HepG2 (cell line): Measurements from ENCODE around the gene RRAGB. TPM values are rescaled to one million over a fixed set of nuclear protein-coding genes. Genes with fewer than 3 reads are reported as not detected.

Source experiments
- NR2F2 ChIP-seq: IDR thresholded peaks from 2 replicates; pipeline ENCODE4 v1.6.1; 2012; ENCODE audit warnings: low read depth, inconsistent platforms, borderline replicate concordance
- PRMT3 ChIP-seq: sonication (generic); formaldehyde crosslinking; IDR thresholded peaks from 2 replicates; pipeline ENCODE4 v1.8.1; 2022; ENCODE audit warnings: low read depth, mild to moderate bottlenecking, moderate library complexity, missing genetic modification reagents, borderline replicate concordance
- SMC3 ChIP-seq: IDR thresholded peaks from 2 replicates; pipeline ENCODE4 v1.6.1; 2011; ENCODE audit warnings: low read length, improper control_type of control experiment
- TARDBP ChIP-seq: sonication (generic); formaldehyde crosslinking; IDR thresholded peaks from 2 replicates; pipeline ENCODE4 v1.8.0; 2022; ENCODE audit warnings: mild to moderate bottlenecking, missing genetic modification reagents
- TRIM22 ChIP-seq: fragments of 450-650 bp; IDR thresholded peaks from 2 replicates; pipeline ENCODE4 v1.6.1; 2017
- UBTF ChIP-seq: sonication (generic); formaldehyde crosslinking; IDR thresholded peaks from 2 replicates; pipeline ENCODE4 v1.4.0; 2020; ENCODE audit warnings: mild to moderate bottlenecking, missing genetic modification reagents
- ZNF329 ChIP-seq: sonication (generic); formaldehyde crosslinking; IDR thresholded peaks from 2 replicates; pipeline ENCODE4 v1.9.0; 2021; ENCODE audit warnings: low read depth, mild to moderate bottlenecking, missing genetic modification reagents
- ZNF513 ChIP-seq: sonication (generic); formaldehyde crosslinking; conservative IDR thresholded peaks from 2 replicates; pipeline ENCODE4 v1.5.0; 2020; ENCODE audit warnings: missing genetic modification reagents
- ZNF558 ChIP-seq: sonication (generic); formaldehyde crosslinking; IDR thresholded peaks from 2 replicates; pipeline ENCODE4 v1.9.0; 2022; ENCODE audit warnings: mild to moderate bottlenecking, missing genetic modification reagents, borderline replicate concordance
- ZNF597 ChIP-seq: sonication (generic); formaldehyde crosslinking; IDR thresholded peaks from 2 replicates; pipeline ENCODE4 v1.5.0; 2020; ENCODE audit warnings: missing genetic modification reagents
- ZNF710 ChIP-seq: sonication (generic); formaldehyde crosslinking; IDR thresholded peaks from 2 replicates; pipeline ENCODE4 v1.5.0; 2020; ENCODE audit warnings: mild to moderate bottlenecking, missing genetic modification reagents, borderline replicate concordance
- polyA plus RNA-seq, 8 experiments: library from polyadenylated mRNA; depleted of rRNA in 3 of 8; stranded (reverse) in 7 of 8; unstranded in 1 of 8; fragments of >200 nt; fragmentation: Illumina TruSeq in 4 of 8; extraction: Trizol in 4 of 8; gene quantifications; 2 replicates each; pipeline versions ENCODE4 v1.2.1 to v1.2.3, GENCODE V29; 2011 to 2016; ENCODE audit warnings: low read depth in 4 of 8, missing spikeins in 1 of 8, mixed read lengths in 1 of 8; ENCODE audit not compliant: insufficient read depth in 1 of 8
- total RNA-seq, 5 experiments: library from RNA; depleted of rRNA; stranded (reverse); fragments of >200 nt; fragmentation: Illumina TruSeq; extraction: Trizol; gene quantifications; 2 replicates each; pipeline ENCODE4 v1.2.3, GENCODE V29; 2016; ENCODE audit warnings: low read depth in 1 of 5
- TF ChIP-seq, protein P1 (sequence below): sonication (generic); formaldehyde crosslinking; IDR thresholded peaks from 2 replicates; pipeline ENCODE4 v1.4.0; 2020; ENCODE audit warnings: missing genetic modification reagents, mild to moderate bottlenecking, borderline replicate concordance

The RRAGB gene
- total and polyA plus RNA-seq, 2 of the 13 experiments (the other 11 are each of a cell fraction or from before 2014, with no cell fraction given) = 12.2 to 19.9 TPM

DNA sequence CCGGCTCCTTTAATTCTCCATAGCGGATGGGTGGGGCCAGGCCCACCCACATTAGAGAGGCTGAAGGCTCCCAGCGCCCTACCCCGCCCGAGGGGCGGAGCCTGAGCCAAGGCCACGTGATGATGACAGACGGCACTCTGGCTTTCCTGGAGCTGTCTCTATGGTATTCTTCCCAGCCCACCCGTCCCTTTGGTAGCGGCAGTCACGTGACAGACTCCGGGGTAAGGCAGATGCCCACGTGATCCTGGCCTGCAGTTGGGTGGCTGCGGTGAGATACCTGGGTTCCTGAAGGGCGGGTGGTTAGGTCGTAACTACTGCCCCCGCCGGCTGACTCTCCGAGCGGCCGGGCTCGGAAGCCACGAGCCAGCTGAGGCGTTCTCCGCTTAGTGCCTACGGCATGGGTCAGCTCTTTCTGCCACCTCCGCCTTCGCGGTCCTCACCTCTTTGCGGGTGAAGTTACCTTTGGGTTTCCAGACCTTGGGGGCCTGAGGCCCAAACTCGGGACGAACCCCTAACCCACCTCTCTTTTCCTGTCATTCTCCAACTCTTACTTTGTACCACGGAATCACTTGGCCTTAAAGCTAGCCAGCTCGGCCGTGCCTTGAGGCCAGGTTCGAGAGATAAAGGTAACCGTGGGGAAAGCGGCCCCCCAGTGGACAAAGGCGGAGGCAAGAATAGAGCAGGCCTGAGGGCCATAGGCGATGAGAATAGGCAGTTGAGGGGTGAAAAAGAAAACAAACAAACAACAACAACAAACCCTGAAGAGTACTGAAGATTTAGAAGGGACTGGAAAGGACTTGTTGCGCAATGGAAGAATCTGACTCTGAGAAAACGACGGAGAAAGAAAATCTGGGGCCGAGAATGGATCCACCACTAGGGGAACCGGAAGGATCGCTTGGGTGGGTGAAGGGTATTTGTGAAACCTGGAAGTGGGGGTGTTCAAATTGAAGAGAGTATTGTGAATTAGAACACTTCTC is at the start of gene RRAGB (continued):
- TF ChIP-seq UBTF (peak; percentile 57; the same call in 1 of the 2 replicates), TARDBP (CRISPR knock-in tag) (no peak), ZNF513 (CRISPR knock-in tag) (no peak), ZNF329 (CRISPR knock-in tag) (no peak), PRMT3 (no peak), ZNF710 (CRISPR knock-in tag) (no peak), ZNF597 (CRISPR knock-in tag) (no peak), NR2F2 (no peak), TRIM22 (no peak), SMC3 (peak; percentile 3; the same call in 1 of the 2 replicates), ZNF558 (CRISPR knock-in tag) (no peak)
- TF ChIP-seq, protein P1, sequence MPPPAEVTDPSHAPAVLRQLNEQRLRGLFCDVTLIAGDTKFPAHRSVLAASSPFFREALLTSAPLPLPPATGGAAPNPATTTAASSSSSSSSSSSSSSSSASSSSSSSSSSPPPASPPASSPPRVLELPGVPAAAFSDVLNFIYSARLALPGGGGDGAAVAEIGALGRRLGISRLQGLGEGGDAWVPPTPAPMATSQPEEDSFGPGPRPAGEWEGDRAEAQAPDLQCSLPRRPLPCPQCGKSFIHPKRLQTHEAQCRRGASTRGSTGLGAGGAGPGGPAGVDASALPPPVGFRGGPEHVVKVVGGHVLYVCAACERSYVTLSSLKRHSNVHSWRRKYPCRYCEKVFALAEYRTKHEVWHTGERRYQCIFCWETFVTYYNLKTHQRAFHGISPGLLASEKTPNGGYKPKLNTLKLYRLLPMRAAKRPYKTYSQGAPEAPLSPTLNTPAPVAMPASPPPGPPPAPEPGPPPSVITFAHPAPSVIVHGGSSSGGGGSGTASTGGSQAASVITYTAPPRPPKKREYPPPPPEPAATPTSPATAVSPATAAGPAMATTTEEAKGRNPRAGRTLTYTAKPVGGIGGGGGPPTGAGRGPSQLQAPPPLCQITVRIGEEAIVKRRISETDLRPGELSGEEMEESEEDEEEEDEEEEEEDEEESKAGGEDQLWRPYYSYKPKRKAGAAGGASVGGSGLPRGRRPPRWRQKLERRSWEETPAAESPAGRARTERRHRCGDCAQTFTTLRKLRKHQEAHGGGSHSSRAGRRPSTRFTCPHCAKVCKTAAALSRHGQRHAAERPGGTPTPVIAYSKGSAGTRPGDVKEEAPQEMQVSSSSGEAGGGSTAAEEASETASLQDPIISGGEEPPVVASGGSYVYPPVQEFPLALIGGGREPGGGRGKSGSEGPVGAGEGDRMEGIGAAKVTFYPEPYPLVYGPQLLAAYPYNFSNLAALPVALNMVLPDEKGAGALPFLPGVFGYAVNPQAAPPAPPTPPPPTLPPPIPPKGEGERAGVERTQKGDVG = no peak
